GM12801 (cell line): ENCODE data around the gene UMODL1.

Experiments used
- TF ChIP-seq, protein P1 (sequence below): IDR thresholded peaks from one replicate; pipeline ENCODE4 v1.5.1; 2011; ENCODE audit warnings: control low read depth; ENCODE audit not compliant: insufficient read length; ENCODE audit errors: extremely low read depth

UMODL1 gene

DNA sequence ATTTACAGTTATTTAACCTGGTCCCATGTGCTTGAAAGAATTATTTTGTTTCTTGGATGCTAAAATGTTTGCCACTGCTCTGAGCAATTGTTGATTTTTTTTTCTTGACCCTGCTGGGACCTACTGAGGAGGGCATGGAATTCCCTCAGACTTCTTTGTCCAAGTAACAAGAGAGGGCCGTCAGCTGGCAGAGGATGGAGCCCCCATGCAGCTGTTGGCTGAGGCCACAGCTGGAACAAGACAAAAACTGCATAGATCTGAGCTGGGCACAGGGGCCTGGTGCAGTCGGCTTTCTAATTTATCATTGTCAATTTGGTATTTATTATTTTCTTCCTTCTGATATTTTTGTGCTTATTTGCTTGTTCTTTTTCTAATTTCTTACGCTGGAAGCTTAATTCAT is 108.2 kb downstream of the UMODL1 start:
- TF ChIP-seq, protein P1, sequence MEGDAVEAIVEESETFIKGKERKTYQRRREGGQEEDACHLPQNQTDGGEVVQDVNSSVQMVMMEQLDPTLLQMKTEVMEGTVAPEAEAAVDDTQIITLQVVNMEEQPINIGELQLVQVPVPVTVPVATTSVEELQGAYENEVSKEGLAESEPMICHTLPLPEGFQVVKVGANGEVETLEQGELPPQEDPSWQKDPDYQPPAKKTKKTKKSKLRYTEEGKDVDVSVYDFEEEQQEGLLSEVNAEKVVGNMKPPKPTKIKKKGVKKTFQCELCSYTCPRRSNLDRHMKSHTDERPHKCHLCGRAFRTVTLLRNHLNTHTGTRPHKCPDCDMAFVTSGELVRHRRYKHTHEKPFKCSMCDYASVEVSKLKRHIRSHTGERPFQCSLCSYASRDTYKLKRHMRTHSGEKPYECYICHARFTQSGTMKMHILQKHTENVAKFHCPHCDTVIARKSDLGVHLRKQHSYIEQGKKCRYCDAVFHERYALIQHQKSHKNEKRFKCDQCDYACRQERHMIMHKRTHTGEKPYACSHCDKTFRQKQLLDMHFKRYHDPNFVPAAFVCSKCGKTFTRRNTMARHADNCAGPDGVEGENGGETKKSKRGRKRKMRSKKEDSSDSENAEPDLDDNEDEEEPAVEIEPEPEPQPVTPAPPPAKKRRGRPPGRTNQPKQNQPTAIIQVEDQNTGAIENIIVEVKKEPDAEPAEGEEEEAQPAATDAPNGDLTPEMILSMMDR, result no peak

GRCh38 chr21:42182713-42183371 is 111.7 kb downstream of the UMODL1 start:
- TF ChIP-seq, protein P1, result no peak

DNA sequence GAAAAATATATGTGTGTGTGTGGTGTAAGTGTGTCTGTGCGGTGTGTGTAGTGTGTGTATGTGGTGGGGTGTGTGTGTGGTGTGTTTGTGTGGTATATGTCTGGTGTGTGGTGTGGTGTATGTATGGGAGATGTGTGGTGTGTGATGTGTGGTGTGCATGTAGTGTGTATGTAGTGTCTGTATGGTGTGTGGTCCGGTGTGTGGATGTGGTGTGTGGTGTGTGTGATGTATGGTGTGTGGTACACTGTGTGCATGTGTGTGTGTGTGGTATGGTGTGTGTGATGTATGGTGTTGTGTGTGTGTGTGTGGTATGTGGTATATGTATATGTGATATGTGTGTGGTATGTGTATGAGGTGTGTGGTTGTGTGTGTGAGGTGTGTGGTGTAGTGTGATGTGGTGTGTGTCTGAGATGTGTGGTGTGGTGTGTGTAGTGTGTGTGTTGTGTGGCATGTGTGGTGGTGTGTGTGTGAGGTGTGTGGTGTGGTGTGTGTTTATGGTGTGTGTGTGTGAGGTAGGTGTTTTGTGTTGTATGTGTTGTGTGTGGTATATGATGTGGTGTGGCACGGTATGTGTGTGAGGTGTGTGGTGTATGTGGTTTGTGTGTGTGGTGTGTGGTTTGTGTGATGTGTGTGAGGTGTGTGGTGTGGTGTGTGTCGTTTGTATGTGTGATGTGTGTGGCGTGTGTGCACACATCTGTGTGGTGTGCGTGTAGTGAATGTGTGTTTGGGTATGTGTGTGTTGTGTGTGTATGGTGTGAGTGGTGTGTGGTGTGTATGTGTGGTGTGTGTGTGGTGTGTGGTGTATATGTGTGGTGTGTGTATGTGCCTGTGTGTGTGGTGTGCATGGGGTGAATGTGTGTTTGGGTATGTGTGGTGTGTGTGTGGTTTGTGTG is 112.5 kb downstream of the UMODL1 start:
- TF ChIP-seq, protein P1, result no peak

- TF ChIP-seq, protein P1, result no peak
These were observed 115.5 kb downstream of the UMODL1 start for GRCh38 chr21:42186591-42186990.

- TF ChIP-seq, protein P1, result no peak
These were observed 117.0 kb downstream of the UMODL1 start for GRCh38 chr21:42187976-42188653.

DNA sequence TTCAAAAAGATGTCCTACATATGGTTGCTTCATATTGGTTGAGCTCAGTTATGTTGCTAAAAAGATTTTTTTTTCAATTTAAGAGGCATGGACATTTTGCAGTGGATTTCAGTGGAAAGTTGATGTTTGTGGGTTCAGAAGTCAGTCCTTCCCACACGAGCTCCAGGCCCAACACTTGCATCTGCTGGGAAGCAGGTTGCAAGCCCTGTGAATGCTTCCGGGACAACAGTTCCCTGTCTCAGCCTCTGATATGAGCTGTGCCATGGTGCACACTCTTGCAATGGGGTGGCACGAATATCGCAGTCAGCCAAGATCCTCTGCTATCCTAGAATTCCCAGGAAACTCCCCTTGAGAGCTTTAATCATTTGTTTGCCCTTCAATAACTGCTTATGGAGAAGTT is 117.5 kb downstream of the UMODL1 start:
- TF ChIP-seq, protein P1, result no peak

GRCh38 chr21:42189431-42189830 is 118.3 kb downstream of the UMODL1 start:
- TF ChIP-seq, protein P1, result no peak
